Activated CD8-positive, alpha-beta T cell treated with anti-CD3 and anti-CD28 coated beads for 36 hours (primary cell): Measurements from ENCODE around the gene ADAMTS17. TPM values are rescaled to one million over a fixed set of nuclear protein-coding genes. Genes with fewer than 3 reads are reported as not detected.

Experiments
- ATAC-seq: fragments of 200-7000 bp; cut with Tn5 transposase; one replicate; pipeline ENCODE4 v1.10.0; 2021; ENCODE audit warnings: mild to moderate bottlenecking, moderate library complexity
- CTCF ChIA-PET: fragments of 350-600 bp; sonication (Branson Sonifier 250); formaldehyde crosslinking; loops from one replicate; lab custom pipeline; 2021; ENCODE audit warnings: antibody characterized with exemption; lab: Charles Lee
- POLR2A ChIA-PET: fragments of 350-600 bp; sonication (Branson Sonifier 250); formaldehyde crosslinking; loops from one replicate; lab custom pipeline; 2021; ENCODE audit warnings: antibody characterized with exemption; lab: Charles Lee
- DNase-seq: peaks from one replicate; pipeline ENCODE4 v3.0.0-alpha.2; 2020
- H3K27ac Mint-ChIP-seq: one replicate; pipeline ENCODE4 v1.8.0; 2021; ENCODE audit warnings: mild to moderate bottlenecking, mixed read lengths
- H3K27me3 Mint-ChIP-seq: one replicate; pipeline ENCODE4 v1.8.0; 2021; ENCODE audit warnings: mixed read lengths
- H3K36me3 Mint-ChIP-seq: one replicate; pipeline ENCODE4 v1.8.0; 2021; ENCODE audit warnings: low read depth, mixed read lengths
- H3K4me1 Mint-ChIP-seq: one replicate; pipeline ENCODE4 v1.8.0; 2021; ENCODE audit warnings: low read depth, mixed read lengths
- H3K4me3 Mint-ChIP-seq: one replicate; pipeline ENCODE4 v1.8.0; 2021; ENCODE audit warnings: mild to moderate bottlenecking, moderate library complexity, mixed read lengths
- H3K9me3 Mint-ChIP-seq: one replicate; pipeline ENCODE4 v1.8.0; 2021; ENCODE audit warnings: mixed read lengths
- intact Hi-C: fragments of 100-400 bp; cut with micrococcal nuclease; formaldehyde crosslinking; loops from one replicate; pipeline ENCODE4 v1.10.0; 2022
- total RNA-seq, 2 experiments: library from RNA; stranded (reverse); gene quantifications; one replicate each; pipeline ENCODE4 v1.2.3, GENCODE V29; 2021
- TF ChIP-seq, protein P1 (sequence below): fragments of 200-600 bp; IDR thresholded peaks from one replicate; pipeline ENCODE4 v1.8.0; 2022; ENCODE audit warnings: antibody characterized with exemption, mild to moderate bottlenecking

ADAMTS17 gene
- total RNA-seq, 2 experiments from 2014 or later: 0.60 to 1.5 TPM

DNA sequence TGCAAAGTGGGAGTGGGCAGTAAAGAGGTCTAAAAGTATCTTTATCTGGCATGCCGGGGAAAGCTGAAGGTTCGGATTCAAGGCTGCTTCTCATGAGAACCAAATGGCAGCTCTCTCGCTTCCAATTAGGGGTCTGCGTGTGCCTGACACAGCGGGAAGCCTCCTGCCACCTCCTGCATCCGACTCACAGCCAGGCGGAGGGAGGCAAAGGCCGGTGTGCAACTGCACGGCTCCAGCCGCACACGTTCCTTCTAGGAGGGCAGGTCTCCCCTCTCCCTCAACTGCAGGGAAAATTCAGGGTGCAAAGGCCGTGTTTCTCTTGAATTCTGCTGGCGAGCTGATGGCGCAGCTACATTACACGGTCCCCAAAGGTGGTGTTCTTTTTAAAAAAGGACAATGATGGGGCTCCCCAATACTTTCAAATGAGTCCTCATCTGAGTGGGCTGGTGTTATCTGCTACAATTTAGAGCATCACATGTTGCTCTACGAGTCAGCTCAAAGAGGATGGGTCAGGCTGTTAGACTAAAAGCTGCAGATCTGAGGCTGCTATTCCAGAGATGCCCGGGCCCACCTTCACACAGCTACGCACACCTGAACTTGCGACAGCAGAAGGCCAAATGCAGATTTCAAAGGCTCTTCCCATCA lies 226.6 kb downstream of the ADAMTS17 start:
- Mint-ChIP-seq H3K36me3 (peaks cover 2% of the 10 kb centered on the region), H3K27ac (no peak overlapping the region), H3K4me1 (peaks cover 28% of the 10 kb centered on the region), H3K9me3 (no peaks in the 10 kb centered on the region), H3K27me3 (no peaks in the 10 kb centered on the region), H3K4me3 (no peak overlapping the region)
- POLR2A ChIA-PET: no interaction called here
- ATAC-seq (no peak), DNase-seq (no peak)
- intact Hi-C loops: no loop called here
- CTCF ChIA-PET: interaction anchor here (0.8 kb wide), 1 partner anchor 224 kb away, joined by 3 read pairs; no protein-coding TSS in a partner anchor
- TF ChIP-seq, protein P1, sequence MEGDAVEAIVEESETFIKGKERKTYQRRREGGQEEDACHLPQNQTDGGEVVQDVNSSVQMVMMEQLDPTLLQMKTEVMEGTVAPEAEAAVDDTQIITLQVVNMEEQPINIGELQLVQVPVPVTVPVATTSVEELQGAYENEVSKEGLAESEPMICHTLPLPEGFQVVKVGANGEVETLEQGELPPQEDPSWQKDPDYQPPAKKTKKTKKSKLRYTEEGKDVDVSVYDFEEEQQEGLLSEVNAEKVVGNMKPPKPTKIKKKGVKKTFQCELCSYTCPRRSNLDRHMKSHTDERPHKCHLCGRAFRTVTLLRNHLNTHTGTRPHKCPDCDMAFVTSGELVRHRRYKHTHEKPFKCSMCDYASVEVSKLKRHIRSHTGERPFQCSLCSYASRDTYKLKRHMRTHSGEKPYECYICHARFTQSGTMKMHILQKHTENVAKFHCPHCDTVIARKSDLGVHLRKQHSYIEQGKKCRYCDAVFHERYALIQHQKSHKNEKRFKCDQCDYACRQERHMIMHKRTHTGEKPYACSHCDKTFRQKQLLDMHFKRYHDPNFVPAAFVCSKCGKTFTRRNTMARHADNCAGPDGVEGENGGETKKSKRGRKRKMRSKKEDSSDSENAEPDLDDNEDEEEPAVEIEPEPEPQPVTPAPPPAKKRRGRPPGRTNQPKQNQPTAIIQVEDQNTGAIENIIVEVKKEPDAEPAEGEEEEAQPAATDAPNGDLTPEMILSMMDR: no peak

DNA sequence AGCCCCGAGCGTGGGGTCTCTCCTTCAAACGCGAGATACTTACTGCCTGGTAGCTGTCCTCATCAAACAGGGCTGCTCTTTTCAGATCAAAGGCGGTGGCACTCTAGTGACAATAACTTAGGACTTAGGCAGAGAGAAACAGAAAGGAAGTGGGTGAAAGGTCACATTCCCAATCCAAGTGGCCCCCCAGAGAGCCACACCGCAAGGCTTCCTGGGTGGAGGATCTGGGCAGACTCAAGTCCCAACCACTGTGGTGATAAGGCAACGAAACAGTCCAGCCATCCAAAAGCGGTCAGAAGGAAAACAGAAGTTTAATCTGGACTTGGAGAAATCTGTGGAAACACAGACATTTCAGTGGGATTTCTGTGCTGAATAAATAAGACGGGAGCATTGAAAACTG lies 227.2 kb downstream of the ADAMTS17 start:
- H3K9me3 Mint-ChIP-seq: no peaks in the 10 kb centered on the region

DNA sequence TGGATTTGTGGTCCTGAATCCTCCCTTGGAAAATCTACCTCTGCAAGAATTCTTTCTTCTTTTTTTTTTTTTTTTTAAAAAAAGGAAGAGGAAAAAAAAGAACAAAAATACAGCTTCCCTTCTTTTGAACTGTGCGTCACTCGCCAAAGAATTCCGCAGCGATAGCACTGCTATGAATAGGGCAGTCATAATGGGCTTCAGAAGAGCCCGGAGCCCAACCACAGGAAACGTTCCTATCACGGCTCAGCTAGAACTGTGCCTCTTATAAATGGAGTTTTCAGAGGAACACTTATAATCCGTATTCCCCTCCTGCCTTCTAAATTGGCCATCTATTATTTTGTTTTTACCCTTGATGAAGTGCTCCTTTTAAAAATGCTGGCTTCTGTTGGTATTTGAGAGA lies 227.7 kb downstream of the ADAMTS17 start:
- Mint-ChIP-seq H3K36me3 (no peaks in the 10 kb centered on the region), H3K4me3 (no peak overlapping the region), H3K9me3 (no peaks in the 10 kb centered on the region), H3K27ac (no peak overlapping the region), H3K4me1 (peaks cover 33% of the 10 kb centered on the region), H3K27me3 (no peaks in the 10 kb centered on the region)
- TF ChIP-seq, protein P1: no peak
- CTCF ChIA-PET: interaction anchor here (1.0 kb wide), 1 partner anchor 186 kb away, joined by 3 read pairs; no protein-coding TSS in a partner anchor
- DNase-seq (peak; percentile 17), ATAC-seq (no peak)
- POLR2A ChIA-PET: no interaction called here
- intact Hi-C loops: no loop called here

More for the DNA sequence above, 227.2 kb downstream of the ADAMTS17 start:
- H3K27ac Mint-ChIP-seq: no peak overlapping the region
- intact Hi-C loops: no loop called here
- no peaks in the 10 kb centered on the region for H3K27me3 Mint-ChIP-seq
- peaks cover 2% of the 10 kb centered on the region for H3K36me3 Mint-ChIP-seq
- DNase-seq (no peak), ATAC-seq (no peak)
- peaks cover 31% of the 10 kb centered on the region for H3K4me1 Mint-ChIP-seq
- no peak overlapping the region for H3K4me3 Mint-ChIP-seq
- TF ChIP-seq, protein P1: no peak
- ChIA-PET CTCF (no interaction called here), POLR2A (no interaction called here)

DNA sequence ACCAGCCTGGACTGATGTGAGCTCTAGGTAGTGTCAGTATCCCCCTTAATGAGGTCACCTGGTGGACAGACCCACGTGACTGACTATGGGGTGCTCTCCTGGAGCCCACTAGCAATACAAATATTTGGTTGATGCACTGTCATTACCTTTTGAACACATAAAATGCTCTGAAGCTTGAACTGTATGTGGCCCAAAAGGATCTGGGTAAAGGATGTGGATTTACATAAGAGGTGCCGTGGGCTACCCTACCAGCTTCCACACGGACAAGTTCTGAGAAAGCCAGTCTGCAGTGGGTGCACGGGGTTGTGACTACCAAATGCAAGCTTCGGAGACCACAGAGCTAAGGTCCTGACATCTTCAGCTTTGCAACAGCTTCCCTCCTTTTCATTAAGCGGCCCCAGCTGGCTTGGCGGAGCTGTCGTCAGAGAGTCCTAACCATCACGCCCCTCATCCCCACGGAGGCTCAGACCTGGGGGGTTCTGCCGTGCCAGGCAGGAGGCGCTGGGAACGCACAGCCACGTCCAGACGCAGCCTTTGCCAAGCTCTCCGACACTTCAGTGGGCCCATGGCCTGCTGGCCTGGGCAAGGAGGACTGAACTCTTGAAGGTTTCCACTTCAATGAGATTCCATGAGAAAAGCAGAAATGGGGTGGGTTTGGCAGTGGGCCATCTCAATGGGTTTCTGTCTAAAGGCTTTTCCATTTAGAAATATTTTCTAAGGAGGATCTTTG lies 228.3 kb downstream of the ADAMTS17 start:
- Mint-ChIP-seq H3K9me3 (no peaks in the 10 kb centered on the region), H3K4me3 (no peak overlapping the region), H3K27me3 (no peaks in the 10 kb centered on the region), H3K36me3 (no peaks in the 10 kb centered on the region), H3K4me1 (peaks cover 36% of the 10 kb centered on the region), H3K27ac (no peak overlapping the region)
- ChIA-PET POLR2A (no interaction called here), CTCF (interaction anchor here (1.0 to 2.5 kb wide), 2 partner anchors 185 to 237 kb away, joined by 3 to 10 read pairs; no protein-coding TSS in a partner anchor)
- TF ChIP-seq, protein P1: no peak
- intact Hi-C loops: no loop called here
- DNase-seq (no peak), ATAC-seq (no peak)
